Activated CD4-positive, alpha-beta T cell treated with anti-CD3 and anti-CD28 coated beads, Interleukin-2, amount 10 ng/mL, durations not matched to agents 24 days and 14 days (primary cell): ENCODE data around the gene ATOSB. TPM values are rescaled to one million over a fixed set of nuclear protein-coding genes. Genes with fewer than 3 reads are reported as not detected.

ENCODE experiments used
- DNase-seq: peaks from one replicate; pipeline ENCODE4 v3.0.0; 2022
- H3K27ac Mint-ChIP-seq: one replicate; pipeline ENCODE4 v1.8.0; 2022; ENCODE audit warnings: mild to moderate bottlenecking, mixed read lengths
- H3K27me3 Mint-ChIP-seq: one replicate; pipeline ENCODE4 v1.8.0; 2022; ENCODE audit warnings: mixed read lengths
- H3K36me3 Mint-ChIP-seq: one replicate; pipeline ENCODE4 v1.8.0; 2022; ENCODE audit warnings: low read depth, mild to moderate bottlenecking, mixed read lengths
- H3K4me1 Mint-ChIP-seq: one replicate; pipeline ENCODE4 v1.8.0; 2021; ENCODE audit warnings: mixed read lengths
- H3K4me3 Mint-ChIP-seq: one replicate; pipeline ENCODE4 v1.8.0; 2022; ENCODE audit warnings: mild to moderate bottlenecking, moderate library complexity, mixed read lengths
- H3K9me3 Mint-ChIP-seq: one replicate; pipeline ENCODE4 v1.8.0; 2021; ENCODE audit warnings: mixed read lengths
- intact Hi-C: fragments of 100-400 bp; cut with micrococcal nuclease; formaldehyde crosslinking; loops from one replicate; pipeline ENCODE4 v1.15.1; 2023
- total RNA-seq: library from RNA; stranded (reverse); gene quantifications from 2 replicates; pipeline ENCODE4 v1.2.3, GENCODE V29; 2022

The ATOSB gene
- total RNA-seq, 1 donor from 2014 or later: 4.7 TPM

- H3K36me3 Mint-ChIP-seq: peaks cover 24% of the 10 kb centered on the region
- no peaks in the 10 kb centered on the region for H3K27me3 Mint-ChIP-seq
- intact Hi-C loops: no loop called here
- no peak overlapping the region for H3K27ac Mint-ChIP-seq
- no peak overlapping the region for H3K4me3 Mint-ChIP-seq
- no peaks in the 10 kb centered on the region for H3K9me3 Mint-ChIP-seq
- no peak for DNase-seq
- H3K4me1 Mint-ChIP-seq: peaks cover 3% of the 10 kb centered on the region
Observed at GRCh38 chr9:35085078-35085477, 30.6 kb downstream of the ATOSB start.

GRCh38 chr9:35079426-35080341 lies 36.0 kb downstream of the ATOSB start, which contains the start of gene FANCG:
FANCG (minus strand) TSS chr9:35079942; CDS start chr9:35079524, 418 bp downstream.
- H3K27ac Mint-ChIP-seq: peak within 1 kb of the TSS; percentile 100
- H3K4me1 Mint-ChIP-seq: peaks cover 30% of the 10 kb centered on the region
- peak; percentile 96 for DNase-seq
- no peaks in the 10 kb centered on the region for H3K27me3 Mint-ChIP-seq
- H3K4me3 Mint-ChIP-seq: peak within 1 kb of the TSS; percentile 99
- intact Hi-C loops: loop anchor here (1.0 kb wide), 5 partner anchors 7 to 35 kb away; partner anchors contain the start of genes PIGO, STOML2 and VCP
- H3K36me3 Mint-ChIP-seq: peaks cover 24% of the 10 kb centered on the region
- no peaks in the 10 kb centered on the region for H3K9me3 Mint-ChIP-seq

GRCh38 chr9:35079041-35079425 lies 36.6 kb downstream of the ATOSB start:
- H3K27me3 Mint-ChIP-seq: no peaks in the 10 kb centered on the region
- intact Hi-C loops: loop anchor here (1.0 kb wide), 2 partner anchors 24 to 32 kb away; partner anchors contain the start of gene STOML2
- H3K4me3 Mint-ChIP-seq: peak overlapping the region; percentile 99
- no peak for DNase-seq
- no peaks in the 10 kb centered on the region for H3K9me3 Mint-ChIP-seq
- H3K27ac Mint-ChIP-seq: peak overlapping the region; percentile 100
- peaks cover 33% of the 10 kb centered on the region for H3K4me1 Mint-ChIP-seq
- peaks cover 31% of the 10 kb centered on the region for H3K36me3 Mint-ChIP-seq

- H3K27me3 Mint-ChIP-seq: no peaks in the 10 kb centered on the region
- peak overlapping the region; percentile 99 for H3K4me3 Mint-ChIP-seq
- intact Hi-C loops: no loop called here
- peak overlapping the region; percentile 100 for H3K27ac Mint-ChIP-seq
- DNase-seq: no peak
- H3K36me3 Mint-ChIP-seq: peaks cover 39% of the 10 kb centered on the region
- H3K9me3 Mint-ChIP-seq: no peaks in the 10 kb centered on the region
- H3K4me1 Mint-ChIP-seq: peaks cover 34% of the 10 kb centered on the region
Observed at GRCh38 chr9:35078066-35078465, 37.6 kb downstream of the ATOSB start.

- Mint-ChIP-seq H3K4me1 (peaks cover 38% of the 10 kb centered on the region), H3K9me3 (no peaks in the 10 kb centered on the region), H3K36me3 (peaks cover 39% of the 10 kb centered on the region), H3K27ac (peak overlapping the region; percentile 25), H3K4me3 (peak overlapping the region; percentile 99), H3K27me3 (no peaks in the 10 kb centered on the region)
- intact Hi-C loops: no loop called here
- DNase-seq: no peak
Observed at GRCh38 chr9:35076848-35077247, 38.8 kb downstream of the ATOSB start.

GRCh38 chr9:35075358-35075757 lies 40.3 kb downstream of the ATOSB start:
- Mint-ChIP-seq H3K4me1 (peaks cover 42% of the 10 kb centered on the region), H3K9me3 (no peaks in the 10 kb centered on the region), H3K36me3 (peaks cover 50% of the 10 kb centered on the region), H3K4me3 (no peak overlapping the region), H3K27me3 (no peaks in the 10 kb centered on the region), H3K27ac (no peak overlapping the region)
- no peak for DNase-seq
- intact Hi-C loops: no loop called here

GRCh38 chr9:35074791-35075190 lies 40.9 kb downstream of the ATOSB start:
- peaks cover 55% of the 10 kb centered on the region for H3K36me3 Mint-ChIP-seq

GRCh38 chr9:35074141-35074540 lies 41.5 kb downstream of the ATOSB start:
- no peak overlapping the region for H3K27ac Mint-ChIP-seq
- no peak overlapping the region for H3K4me3 Mint-ChIP-seq
- DNase-seq: no peak
- no peaks in the 10 kb centered on the region for H3K9me3 Mint-ChIP-seq
- H3K36me3 Mint-ChIP-seq: peaks cover 57% of the 10 kb centered on the region
- peaks cover 44% of the 10 kb centered on the region for H3K4me1 Mint-ChIP-seq
- intact Hi-C loops: no loop called here
- H3K27me3 Mint-ChIP-seq: no peaks in the 10 kb centered on the region

More at GRCh38 chr9:35074791-35075190, 40.9 kb downstream of the ATOSB start:
- no peaks in the 10 kb centered on the region for H3K27me3 Mint-ChIP-seq
- DNase-seq: no peak
- H3K9me3 Mint-ChIP-seq: no peaks in the 10 kb centered on the region
- H3K4me3 Mint-ChIP-seq: no peak overlapping the region
- H3K27ac Mint-ChIP-seq: no peak overlapping the region
- intact Hi-C loops: no loop called here
- H3K4me1 Mint-ChIP-seq: peaks cover 41% of the 10 kb centered on the region

- DNase-seq: no peak
- intact Hi-C loops: no loop called here
- Mint-ChIP-seq H3K27ac (peak overlapping the region; percentile 92), H3K4me1 (peaks cover 47% of the 10 kb centered on the region), H3K9me3 (no peaks in the 10 kb centered on the region), H3K27me3 (no peaks in the 10 kb centered on the region), H3K36me3 (peaks cover 64% of the 10 kb centered on the region), H3K4me3 (peak overlapping the region; percentile 95)
Observed at GRCh38 chr9:35073279-35073612, 42.4 kb downstream of the ATOSB start.

- Mint-ChIP-seq H3K27ac (peak within 1 kb of the TSS; percentile 94), H3K4me1 (peaks cover 47% of the 10 kb centered on the region), H3K36me3 (peaks cover 69% of the 10 kb centered on the region), H3K4me3 (peak within 1 kb of the TSS; percentile 95), H3K9me3 (no peaks in the 10 kb centered on the region), H3K27me3 (no peaks in the 10 kb centered on the region)
- intact Hi-C loops: loop anchor here (1.0 kb wide), 4 partner anchors 8 to 743 kb away; partner anchors contain the start of genes HINT2 and PIGO
- DNase-seq: peak; percentile 99
Observed at GRCh38 chr9:35072461-35073278, 43.0 kb downstream of the ATOSB start, which contains the start of gene VCP. VCP (minus strand) TSS chr9:35072625; CDS start chr9:35072353, 272 bp downstream.

GRCh38 chr9:35071814-35072460 lies 43.7 kb downstream of the ATOSB start:
- H3K9me3 Mint-ChIP-seq: no peaks in the 10 kb centered on the region
- H3K27ac Mint-ChIP-seq: peak overlapping the region; percentile 94
- H3K4me3 Mint-ChIP-seq: peak overlapping the region; percentile 95
- peak; percentile 93 for DNase-seq
- intact Hi-C loops: loop anchor here (1.0 kb wide), 5 partner anchors 8 to 743 kb away; partner anchors contain the start of genes DNAJB5, HINT2 and PIGO
- H3K36me3 Mint-ChIP-seq: peaks cover 72% of the 10 kb centered on the region
- H3K27me3 Mint-ChIP-seq: no peaks in the 10 kb centered on the region
- peaks cover 46% of the 10 kb centered on the region for H3K4me1 Mint-ChIP-seq

- peaks cover 46% of the 10 kb centered on the region for H3K4me1 Mint-ChIP-seq
- H3K9me3 Mint-ChIP-seq: no peaks in the 10 kb centered on the region
- H3K36me3 Mint-ChIP-seq: peaks cover 72% of the 10 kb centered on the region
- H3K27ac Mint-ChIP-seq: peak overlapping the region; percentile 94
- H3K4me3 Mint-ChIP-seq: peak overlapping the region; percentile 95
- intact Hi-C loops: loop anchor here (1.0 kb wide), 1 partner anchor 82 kb away; the partner anchor contains the start of gene DNAJB5
- no peak for DNase-seq
- no peaks in the 10 kb centered on the region for H3K27me3 Mint-ChIP-seq
Observed at GRCh38 chr9:35070823-35071813, 44.5 kb downstream of the ATOSB start.
